Esophagus squamous epithelium (tissue), 4 donors: ENCODE data around the gene TECPR2.

Experiments
- CTCF ChIP-seq, 6 experiments: fragments of 450-650 bp in 4 of 6; fragments of 200-600 bp in 2 of 6; sonication (generic) in 2 of 6; IDR thresholded peaks; one replicate each; pipeline ENCODE4 v1.5.1; 2016 to 2019; ENCODE audit warnings: antibody characterized with exemption in 6 of 6, mild to moderate bottlenecking in 4 of 6, moderate library complexity in 4 of 6
- POLR2A ChIP-seq, 4 donors: fragments of 450-650 bp; IDR thresholded peaks; one replicate each; pipeline ENCODE4 v1.6.1; 2017; ENCODE audit warnings: antibody characterized with exemption in 4 of 4, mild to moderate bottlenecking in 4 of 4, moderate library complexity in 3 of 4

GRCh38 chr14:102484316-102484715 lies 121.6 kb downstream of the TECPR2 start:
- TF ChIP-seq POLR2A (IDR thresholded peaks at IDR 0.05) (no peak), CTCF (IDR thresholded peaks at IDR 0.05) (no peak)
